ENCODE results near the gene LGR5. TPM values are rescaled to one million over a fixed set of nuclear protein-coding genes. Genes with fewer than 3 reads are reported as not detected.
A peak's percentile ranks its signal among the peaks of the same experiment; 100 is the strongest.

Gene LGR5, protein sequence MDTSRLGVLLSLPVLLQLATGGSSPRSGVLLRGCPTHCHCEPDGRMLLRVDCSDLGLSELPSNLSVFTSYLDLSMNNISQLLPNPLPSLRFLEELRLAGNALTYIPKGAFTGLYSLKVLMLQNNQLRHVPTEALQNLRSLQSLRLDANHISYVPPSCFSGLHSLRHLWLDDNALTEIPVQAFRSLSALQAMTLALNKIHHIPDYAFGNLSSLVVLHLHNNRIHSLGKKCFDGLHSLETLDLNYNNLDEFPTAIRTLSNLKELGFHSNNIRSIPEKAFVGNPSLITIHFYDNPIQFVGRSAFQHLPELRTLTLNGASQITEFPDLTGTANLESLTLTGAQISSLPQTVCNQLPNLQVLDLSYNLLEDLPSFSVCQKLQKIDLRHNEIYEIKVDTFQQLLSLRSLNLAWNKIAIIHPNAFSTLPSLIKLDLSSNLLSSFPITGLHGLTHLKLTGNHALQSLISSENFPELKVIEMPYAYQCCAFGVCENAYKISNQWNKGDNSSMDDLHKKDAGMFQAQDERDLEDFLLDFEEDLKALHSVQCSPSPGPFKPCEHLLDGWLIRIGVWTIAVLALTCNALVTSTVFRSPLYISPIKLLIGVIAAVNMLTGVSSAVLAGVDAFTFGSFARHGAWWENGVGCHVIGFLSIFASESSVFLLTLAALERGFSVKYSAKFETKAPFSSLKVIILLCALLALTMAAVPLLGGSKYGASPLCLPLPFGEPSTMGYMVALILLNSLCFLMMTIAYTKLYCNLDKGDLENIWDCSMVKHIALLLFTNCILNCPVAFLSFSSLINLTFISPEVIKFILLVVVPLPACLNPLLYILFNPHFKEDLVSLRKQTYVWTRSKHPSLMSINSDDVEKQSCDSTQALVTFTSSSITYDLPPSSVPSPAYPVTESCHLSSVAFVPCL
- total RNA-seq (2014; rRNA removed; shearing (Covaris generic)) = not detected in 2 replicates

DNA sequence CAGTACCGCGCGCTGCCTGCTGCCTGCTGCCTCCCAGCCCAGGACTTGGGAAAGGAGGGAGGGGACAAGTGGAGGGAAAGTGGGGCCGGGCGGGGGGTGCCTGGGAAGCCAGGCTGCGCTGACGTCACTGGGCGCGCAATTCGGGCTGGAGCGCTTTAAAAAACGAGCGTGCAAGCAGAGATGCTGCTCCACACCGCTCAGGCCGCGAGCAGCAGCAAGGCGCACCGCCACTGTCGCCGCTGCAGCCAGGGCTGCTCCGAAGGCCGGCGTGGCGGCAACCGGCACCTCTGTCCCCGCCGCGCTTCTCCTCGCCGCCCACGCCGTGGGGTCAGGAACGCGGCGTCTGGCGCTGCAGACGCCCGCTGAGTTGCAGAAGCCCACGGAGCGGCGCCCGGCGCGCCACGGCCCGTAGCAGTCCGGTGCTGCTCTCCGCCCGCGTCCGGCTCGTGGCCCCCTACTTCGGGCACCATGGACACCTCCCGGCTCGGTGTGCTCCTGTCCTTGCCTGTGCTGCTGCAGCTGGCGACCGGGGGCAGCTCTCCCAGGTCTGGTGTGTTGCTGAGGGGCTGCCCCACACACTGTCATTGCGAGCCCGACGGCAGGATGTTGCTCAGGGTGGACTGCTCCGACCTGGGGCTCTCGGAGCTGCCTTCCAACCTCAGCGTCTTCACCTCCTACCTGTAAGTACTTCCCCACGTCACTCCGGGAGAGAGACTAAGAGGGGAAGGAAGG, at the start of gene LGR5:
LGR5 (plus strand) TSS at position 186 of the 732 bp plus-strand sequence; CDS start at position 469, 283 bp downstream.
- H3K27me3 ChIP-seq (replicated peaks) = peaks cover 64% of the 10 kb centered on the region
- no peaks in the 10 kb centered on the region for H3K36me3 ChIP-seq
- H3K4me1 ChIP-seq (replicated peaks) = peaks cover 19% of the 10 kb centered on the region
- H3K4me3 ChIP-seq = peak within 1 kb of the TSS; percentile 35
- DNase-seq (ENCODE audit: low read depth in 1 of 2, low spot score in 2 of 2) = peak in 1 of 2 experiments; percentile 31
- H3K27ac ChIP-seq = no peak within 1 kb of the TSS
- H3K9me3 ChIP-seq (replicated peaks) = no peaks in the 10 kb centered on the region; the same call in 1 of the 2 replicates

DNA sequence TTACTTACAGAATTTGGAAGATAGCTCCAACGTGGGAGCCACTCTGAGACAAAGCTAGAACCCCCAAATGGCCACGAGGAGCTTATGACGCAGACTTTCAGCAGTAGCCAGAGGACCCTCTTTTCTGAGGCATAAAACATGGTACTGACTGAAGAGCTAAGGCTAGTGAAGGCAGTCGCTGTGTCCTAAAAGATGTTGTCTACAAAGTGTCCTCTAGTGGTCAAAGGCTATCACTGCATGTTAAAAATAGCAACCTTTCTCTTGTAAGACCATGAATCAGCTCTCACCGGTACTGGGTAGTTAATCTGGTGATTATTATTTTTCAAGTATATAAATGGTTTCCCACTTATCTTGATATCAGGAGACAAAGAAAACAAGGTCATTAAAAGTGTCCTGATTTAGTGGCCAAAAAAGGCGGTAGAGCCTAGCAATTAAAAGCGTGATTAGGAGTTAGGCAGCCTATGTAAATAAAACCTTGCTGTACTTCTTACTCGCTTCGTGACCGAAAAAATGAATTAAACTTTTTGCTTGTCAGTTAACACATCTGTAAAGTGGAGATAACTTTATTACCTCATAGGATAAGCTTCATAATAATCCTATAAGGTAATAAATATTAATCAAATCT, 47.0 kb upstream of the LGR5 start:
- Histone ChIP-seq H3K36me3 (no peaks in the 10 kb centered on the region), H3K4me1 (replicated peaks) (0 out of 2 replicates have a peak, but pooled peaks cover under 1% of the 10 kb centered on the region), H3K4me3 (no peak overlapping the region), H3K9me3 (replicated peaks) (no peaks in the 10 kb centered on the region), H3K27me3 (replicated peaks) (no peaks in the 10 kb centered on the region), H3K27ac (no peak overlapping the region)
- peak in 1 of 2 experiments; percentile 24 for DNase-seq (ENCODE audit: low read depth in 1 of 2, low spot score in 2 of 2)

DNA sequence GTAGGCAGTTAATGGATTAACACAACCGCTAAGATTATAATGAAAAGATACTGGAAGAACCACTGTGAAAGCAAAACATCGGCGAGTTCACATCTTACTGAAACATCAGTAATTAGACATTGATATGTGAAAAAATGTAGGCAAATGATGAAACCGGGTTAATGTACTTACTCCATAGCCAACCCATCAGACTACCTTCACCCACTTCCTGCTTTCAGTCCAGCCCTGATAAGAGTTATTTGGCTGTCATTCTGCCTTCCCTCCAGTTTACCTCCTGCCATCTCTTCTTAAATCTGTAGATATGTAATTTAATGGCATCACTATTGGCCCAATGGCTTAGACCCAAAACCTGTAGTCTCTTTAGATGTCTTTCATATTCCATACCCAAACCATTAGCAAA, 46.0 kb upstream of the LGR5 start:
- Histone ChIP-seq H3K27ac (no peak overlapping the region), H3K4me1 (replicated peaks) (0 out of 2 replicates have a peak, but pooled peaks cover 3% of the 10 kb centered on the region), H3K36me3 (no peaks in the 10 kb centered on the region), H3K4me3 (no peak overlapping the region), H3K27me3 (replicated peaks) (no peaks in the 10 kb centered on the region), H3K9me3 (replicated peaks) (no peaks in the 10 kb centered on the region)
- DNase-seq (ENCODE audit: low read depth in 1 of 2, low spot score in 2 of 2) = no peak

DNA sequence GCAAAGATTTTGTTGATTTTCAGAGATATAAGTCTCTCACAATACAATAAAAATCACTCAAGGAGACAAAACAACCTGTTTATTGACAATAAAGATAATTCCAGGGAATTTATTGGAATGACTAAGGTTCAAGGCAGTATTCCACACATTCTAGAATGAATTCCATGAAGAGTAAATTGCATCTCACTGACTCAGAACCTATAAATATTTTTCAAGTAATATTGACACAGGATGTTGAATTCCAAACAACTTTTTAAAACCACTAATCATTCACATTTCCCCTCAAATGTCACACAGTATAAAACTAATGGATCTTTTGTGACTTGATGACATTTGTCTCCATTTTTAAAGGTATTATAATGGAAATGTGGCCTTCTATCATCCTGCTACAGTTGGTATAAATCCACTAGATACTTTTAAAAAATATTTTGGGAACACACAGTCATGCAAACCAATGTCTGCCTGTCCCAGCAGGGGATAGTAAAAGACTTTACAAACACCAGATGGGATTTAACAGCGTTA, 42.1 kb upstream of the LGR5 start:
- no peak overlapping the region for H3K4me3 ChIP-seq
- H3K27me3 ChIP-seq (replicated peaks) = no peaks in the 10 kb centered on the region
- H3K4me1 ChIP-seq (replicated peaks) = 0 out of 2 replicates have a peak, but pooled peaks cover 3% of the 10 kb centered on the region
- DNase-seq (ENCODE audit: low read depth in 1 of 2, low spot score in 2 of 2) = peak in 1 of 2 experiments; percentile 6
- H3K27ac ChIP-seq = no peak overlapping the region
- H3K9me3 ChIP-seq (replicated peaks) = no peaks in the 10 kb centered on the region
- no peaks in the 10 kb centered on the region for H3K36me3 ChIP-seq

DNA sequence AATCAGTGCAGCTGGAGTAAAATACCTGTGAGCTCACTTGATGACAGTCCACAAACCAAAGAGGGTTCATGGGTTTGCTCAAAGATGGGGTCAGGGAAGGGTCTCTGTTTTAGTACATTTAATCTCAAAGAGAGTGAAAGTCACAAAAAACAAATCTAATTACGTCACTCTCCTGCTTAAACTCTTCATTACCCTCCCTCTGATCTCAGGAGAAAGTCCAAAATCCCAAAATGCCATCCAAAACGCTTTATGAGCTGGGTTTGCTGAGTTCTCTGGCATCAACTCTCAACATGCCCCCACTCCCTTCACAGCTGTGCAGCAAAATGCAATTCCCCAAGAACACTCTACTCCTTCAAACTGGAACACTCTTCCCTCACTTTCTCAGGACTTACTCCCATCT, 40.4 kb upstream of the LGR5 start:
- Histone ChIP-seq H3K27ac (no peak overlapping the region), H3K4me1 (replicated peaks) (0 out of 2 replicates have a peak, but pooled peaks cover 3% of the 10 kb centered on the region), H3K36me3 (no peaks in the 10 kb centered on the region), H3K9me3 (replicated peaks) (no peaks in the 10 kb centered on the region), H3K27me3 (replicated peaks) (no peaks in the 10 kb centered on the region), H3K4me3 (no peak overlapping the region)
- DNase-seq (ENCODE audit: low read depth in 1 of 2, low spot score in 2 of 2) = no peak

DNA sequence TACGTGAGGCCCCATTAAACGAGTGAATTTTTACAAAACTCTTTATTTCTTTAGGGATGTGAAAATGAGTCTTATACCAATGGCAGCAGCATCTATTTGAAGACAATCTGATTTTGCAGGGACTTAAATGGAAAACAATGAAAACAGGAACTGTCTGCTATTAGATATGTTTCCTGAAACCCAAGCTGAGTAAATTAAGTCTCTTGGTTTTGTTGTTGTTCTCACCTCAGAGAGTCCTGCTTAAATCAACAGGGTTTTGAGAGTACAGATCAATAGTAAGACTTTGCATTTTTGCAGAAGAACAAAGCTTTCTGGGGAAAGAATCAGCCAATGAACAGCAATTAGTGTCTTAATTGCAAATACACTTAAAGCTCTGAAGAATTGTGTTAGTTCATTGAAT, 39.1 kb upstream of the LGR5 start:
- no peak overlapping the region for H3K4me3 ChIP-seq
- no peaks in the 10 kb centered on the region for H3K27me3 ChIP-seq (replicated peaks)
- DNase-seq (ENCODE audit: low read depth in 1 of 2, low spot score in 2 of 2) = no peak
- H3K4me1 ChIP-seq (replicated peaks) = 0 out of 2 replicates have a peak, but pooled peaks cover 3% of the 10 kb centered on the region
- no peaks in the 10 kb centered on the region for H3K36me3 ChIP-seq
- H3K9me3 ChIP-seq (replicated peaks) = no peaks in the 10 kb centered on the region
- no peak overlapping the region for H3K27ac ChIP-seq

DNA sequence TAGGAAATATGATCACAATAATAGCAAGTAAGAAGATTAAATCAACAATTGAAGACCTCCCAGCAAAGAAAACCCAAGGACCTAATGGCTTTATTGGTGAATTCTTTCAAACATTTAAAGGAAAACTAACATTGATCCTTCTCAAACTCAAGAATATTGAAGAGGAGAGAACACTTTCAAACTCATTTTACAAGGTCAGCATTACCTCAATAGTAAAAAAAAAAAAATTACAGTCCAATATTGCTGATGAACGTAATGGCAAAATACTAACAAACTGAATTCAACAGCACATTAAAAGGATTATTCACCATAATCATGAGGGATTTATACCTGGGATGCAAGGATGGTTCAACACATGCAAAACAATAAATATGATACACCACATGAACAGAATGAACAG, 33.7 kb upstream of the LGR5 start:
- Histone ChIP-seq H3K4me1 (replicated peaks) (no peaks in the 10 kb centered on the region), H3K9me3 (replicated peaks) (no peaks in the 10 kb centered on the region)

DNA sequence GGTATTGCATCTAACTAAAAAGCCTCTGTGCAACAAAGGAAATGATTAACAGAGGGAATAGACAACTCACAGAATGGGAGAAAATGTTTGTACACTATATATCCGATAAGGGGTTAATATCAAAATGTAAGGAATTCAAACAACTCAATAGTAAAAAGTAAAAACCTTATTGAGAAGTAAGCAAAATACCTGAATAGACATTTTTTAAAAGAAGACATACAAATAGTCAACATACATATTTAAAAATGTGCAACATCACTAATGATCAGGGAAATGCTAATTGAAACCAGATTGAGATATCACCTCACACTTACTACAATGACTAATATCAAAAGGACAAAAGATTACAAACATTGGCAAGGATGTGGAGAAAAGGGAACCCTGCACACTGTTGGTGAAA, 31.9 kb upstream of the LGR5 start:
- Histone ChIP-seq H3K27me3 (replicated peaks) (no peaks in the 10 kb centered on the region), H3K4me1 (replicated peaks) (no peaks in the 10 kb centered on the region), H3K4me3 (no peak overlapping the region), H3K27ac (no peak overlapping the region), H3K36me3 (no peaks in the 10 kb centered on the region), H3K9me3 (replicated peaks) (no peaks in the 10 kb centered on the region)
- no peak for DNase-seq (ENCODE audit: low read depth in 1 of 2, low spot score in 2 of 2)

More for the DNA sequence above, 33.7 kb upstream of the LGR5 start:
- Histone ChIP-seq H3K4me3 (no peak overlapping the region), H3K27ac (no peak overlapping the region), H3K36me3 (no peaks in the 10 kb centered on the region), H3K27me3 (replicated peaks) (no peaks in the 10 kb centered on the region)
- DNase-seq (ENCODE audit: low read depth in 1 of 2, low spot score in 2 of 2) = no peak

DNA sequence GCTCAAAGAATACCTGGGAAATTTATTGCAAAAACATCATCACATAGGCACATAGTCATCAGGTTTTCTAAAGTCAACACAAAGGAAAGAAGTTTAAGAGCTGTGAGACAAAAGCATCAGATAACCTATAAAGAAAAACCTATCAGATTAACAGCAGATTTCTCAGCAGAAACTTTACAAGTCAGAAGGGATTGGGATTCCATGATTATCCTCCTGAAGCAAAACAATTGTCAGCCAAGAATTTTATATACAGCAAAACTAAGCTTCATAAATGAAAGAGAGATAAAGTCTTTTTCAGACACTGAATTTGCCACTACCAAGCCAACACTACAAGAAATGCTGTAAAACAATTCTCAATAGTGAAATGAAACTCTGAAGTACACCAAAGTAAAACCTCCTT, 28.8 kb upstream of the LGR5 start:
- no peaks in the 10 kb centered on the region for H3K4me1 ChIP-seq (replicated peaks)
- H3K9me3 ChIP-seq (replicated peaks) = no peaks in the 10 kb centered on the region
- DNase-seq (ENCODE audit: low read depth in 1 of 2, low spot score in 2 of 2) = no peak

DNA sequence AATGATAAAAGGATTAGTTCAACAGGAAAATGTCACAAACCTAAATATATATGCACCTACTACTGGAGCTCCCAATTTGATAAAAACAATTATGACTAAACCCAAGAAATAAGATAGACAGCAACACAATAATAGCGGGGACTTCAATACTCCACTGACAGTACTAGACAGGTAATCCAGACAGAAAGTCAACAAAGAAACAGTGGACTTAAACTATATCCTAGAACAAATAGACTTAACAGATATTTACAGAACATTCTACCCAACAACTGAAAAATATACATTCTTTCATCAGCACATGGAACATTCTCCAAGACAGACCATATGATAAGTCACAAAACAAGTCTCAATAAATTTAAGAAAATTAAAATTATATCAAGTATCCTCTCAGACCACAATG, 28.0 kb upstream of the LGR5 start:
- Histone ChIP-seq H3K4me3 (no peak overlapping the region), H3K36me3 (no peaks in the 10 kb centered on the region), H3K4me1 (replicated peaks) (no peaks in the 10 kb centered on the region), H3K27ac (no peak overlapping the region), H3K27me3 (replicated peaks) (no peaks in the 10 kb centered on the region), H3K9me3 (replicated peaks) (no peaks in the 10 kb centered on the region)
- no peak for DNase-seq (ENCODE audit: low read depth in 1 of 2, low spot score in 2 of 2)

More for the DNA sequence above, 28.8 kb upstream of the LGR5 start:
- Histone ChIP-seq H3K4me3 (no peak overlapping the region), H3K27me3 (replicated peaks) (no peaks in the 10 kb centered on the region), H3K36me3 (no peaks in the 10 kb centered on the region), H3K27ac (no peak overlapping the region)

DNA sequence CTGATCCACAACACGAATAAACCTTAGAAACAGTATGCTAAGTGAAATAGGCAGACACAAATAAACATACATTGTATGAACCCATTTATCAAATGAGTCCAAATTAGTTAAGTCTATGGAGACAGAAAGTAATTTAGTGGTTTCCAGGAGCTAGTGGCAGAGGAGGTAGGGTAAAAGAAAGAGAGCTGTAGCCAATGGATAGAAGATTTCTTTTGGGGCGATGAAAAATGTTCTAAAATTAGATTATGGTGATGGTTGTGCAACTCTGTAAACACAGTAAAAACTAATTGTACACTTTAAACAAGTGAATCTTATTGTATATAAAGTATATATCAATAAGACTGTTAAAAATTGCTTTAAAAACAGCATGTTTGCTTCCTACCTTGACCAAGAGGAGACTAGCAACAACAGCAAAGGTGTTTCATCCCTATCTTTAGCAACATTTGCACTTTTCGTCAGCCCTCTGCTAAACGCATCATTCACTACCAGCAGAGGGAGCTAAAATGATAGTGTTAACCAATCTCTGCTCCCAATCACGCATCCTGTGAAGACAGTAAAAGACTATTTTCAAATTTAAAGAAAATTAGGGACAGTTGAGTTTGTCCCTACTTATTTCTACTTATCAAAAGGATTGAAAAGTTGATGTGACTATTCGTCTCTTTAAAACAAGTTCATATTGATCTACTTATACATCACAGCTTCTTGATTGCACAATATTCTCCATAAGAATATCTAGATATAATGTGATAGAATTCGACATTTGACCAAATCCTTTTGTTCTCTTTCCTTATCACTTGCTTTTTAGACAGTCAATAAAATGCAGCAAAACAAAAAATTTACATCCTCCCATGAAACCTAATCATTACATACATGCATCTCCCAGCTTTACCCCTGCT, 24.0 kb upstream of the LGR5 start:
- DNase-seq (ENCODE audit: low read depth in 1 of 2, low spot score in 2 of 2) = peak; percentile 39 to 40
- Histone ChIP-seq H3K27me3 (replicated peaks) (no peaks in the 10 kb centered on the region), H3K9me3 (replicated peaks) (no peaks in the 10 kb centered on the region), H3K4me3 (no peak overlapping the region), H3K36me3 (no peaks in the 10 kb centered on the region), H3K27ac (no peak overlapping the region), H3K4me1 (replicated peaks) (no peaks in the 10 kb centered on the region)

DNA sequence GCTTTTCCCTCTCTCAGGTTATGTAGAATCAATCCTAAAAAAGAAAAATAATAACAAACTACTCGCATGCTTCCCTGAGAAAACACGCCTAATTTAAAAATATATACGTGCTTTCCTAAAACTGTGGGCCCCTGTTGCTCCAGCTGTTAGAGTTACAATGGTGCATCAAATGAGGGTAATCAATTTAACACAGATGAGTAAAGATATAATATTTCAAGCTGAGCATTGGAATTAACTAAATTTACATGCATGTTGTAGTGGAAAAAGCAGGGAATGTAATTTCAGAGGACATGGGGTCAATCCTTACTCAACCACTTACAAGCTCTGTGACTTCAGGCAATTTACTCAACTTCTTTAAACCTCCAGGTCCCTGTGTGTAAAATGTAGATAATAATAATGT, 22.4 kb upstream of the LGR5 start:
- no peak overlapping the region for H3K4me3 ChIP-seq
- no peaks in the 10 kb centered on the region for H3K9me3 ChIP-seq (replicated peaks)
- H3K4me1 ChIP-seq (replicated peaks) = no peaks in the 10 kb centered on the region
- no peak overlapping the region for H3K27ac ChIP-seq
- no peaks in the 10 kb centered on the region for H3K27me3 ChIP-seq (replicated peaks)
- DNase-seq (ENCODE audit: low read depth in 1 of 2, low spot score in 2 of 2) = no peak
- H3K36me3 ChIP-seq = no peaks in the 10 kb centered on the region
